GM19395 (cell line): ENCODE results near the gene AQP2.

Experiments
- ATAC-seq: cut with Tn5 transposase; IDR thresholded peaks from one replicate; pipeline ENCODE4 v1.9.1; 2021; ENCODE audit warnings: mild to moderate bottlenecking, moderate library complexity; ENCODE audit not compliant: unreplicated experiment

Gene AQP2

GRCh38 chr12:49920241-49920914 lies 30.2 kb upstream of the AQP2 start:
- ATAC-seq, result no peak

- no peak for ATAC-seq
Measured at GRCh38 chr12:49920915-49921286, 29.6 kb upstream of the AQP2 start.

GRCh38 chr12:49921299-49921698 lies 29.2 kb upstream of the AQP2 start:
- no peak for ATAC-seq

DNA sequence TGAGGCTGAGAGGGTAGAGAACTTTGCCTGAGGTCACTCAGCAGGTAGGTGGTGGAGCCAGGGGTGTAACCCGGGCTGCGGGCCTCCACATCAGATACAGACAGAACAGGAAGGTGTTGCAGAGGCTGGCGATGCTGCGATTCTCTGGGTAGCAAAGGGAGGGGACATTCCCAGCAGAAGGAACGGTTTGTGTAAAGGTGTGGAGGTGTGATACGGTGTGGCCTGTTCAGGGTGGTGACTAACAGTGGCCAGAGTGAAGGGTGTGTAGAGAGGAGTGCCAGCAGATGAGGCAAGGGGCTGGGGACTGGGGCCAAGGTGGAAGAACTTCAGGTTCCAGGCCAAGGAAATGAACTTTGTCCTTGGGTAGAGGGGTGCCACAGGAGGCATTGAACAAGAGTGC lies 28.6 kb upstream of the AQP2 start:
- no peak for ATAC-seq

- no peak for ATAC-seq
Measured at GRCh38 chr12:49922349-49923034, 28.0 kb upstream of the AQP2 start.

DNA sequence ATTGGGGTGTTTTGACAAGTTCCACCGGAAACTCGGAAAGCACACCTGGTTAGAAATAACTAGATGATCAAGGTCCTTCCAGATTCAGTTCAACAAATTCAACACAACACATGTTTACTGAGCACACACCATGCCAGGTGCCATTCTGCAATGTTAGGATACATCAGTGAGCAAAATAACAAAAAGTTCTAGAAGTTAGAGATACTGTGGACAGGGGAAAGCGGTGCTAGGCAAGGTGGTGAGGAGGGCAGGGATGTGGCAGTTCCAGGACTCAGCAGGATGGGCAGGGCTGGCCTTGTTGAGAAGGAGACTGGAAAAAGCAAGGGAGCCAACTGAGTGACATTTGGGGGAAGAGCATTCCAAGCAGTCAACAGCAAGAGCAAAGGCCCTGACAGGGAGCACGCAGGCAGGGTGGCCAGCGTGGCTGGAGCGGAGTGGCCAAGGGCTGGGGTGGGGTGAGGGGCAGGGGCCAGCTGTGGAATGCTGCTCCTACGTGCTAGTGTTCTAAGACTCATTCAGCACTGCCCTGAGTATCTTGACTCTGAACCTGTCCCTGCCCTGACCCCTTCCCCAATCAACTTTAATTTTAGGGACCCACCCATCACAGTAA lies 27.4 kb upstream of the AQP2 start:
- no peak for ATAC-seq

DNA sequence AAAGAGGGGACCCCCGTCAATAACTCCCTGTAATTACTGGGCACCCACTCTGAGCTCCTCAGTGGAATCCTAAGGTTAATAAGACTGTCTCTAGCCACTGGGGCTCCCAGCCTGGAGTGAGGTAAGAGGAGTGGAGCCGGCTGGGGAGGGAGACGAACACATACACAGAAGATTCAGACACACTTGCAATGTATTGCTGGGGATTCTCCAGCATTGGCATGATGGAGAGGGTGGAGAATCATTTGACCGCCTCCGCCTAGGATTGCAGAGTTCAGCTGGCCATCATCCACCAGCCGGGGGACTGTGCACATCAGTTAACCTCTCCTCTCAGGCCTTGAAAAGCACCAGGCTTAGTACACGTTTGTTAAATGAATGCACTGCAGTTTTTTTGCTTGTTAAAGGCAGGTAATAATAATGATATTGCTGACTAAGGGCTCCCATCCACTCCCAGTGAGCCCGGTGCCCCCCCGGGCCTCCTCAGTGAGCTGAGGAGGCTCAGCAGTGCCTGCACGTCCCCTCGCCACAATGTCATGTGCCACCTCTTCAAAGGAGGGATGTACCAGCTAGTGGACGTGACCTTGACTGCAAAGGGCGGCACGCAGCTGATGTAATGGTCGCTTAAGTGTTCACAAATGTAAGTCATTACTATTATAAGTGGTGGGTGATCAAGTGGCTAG lies 26.5 kb upstream of the AQP2 start:
- ATAC-seq, result no peak

- no peak for ATAC-seq
Measured at GRCh38 chr12:49924628-49925246, 25.8 kb upstream of the AQP2 start.

DNA sequence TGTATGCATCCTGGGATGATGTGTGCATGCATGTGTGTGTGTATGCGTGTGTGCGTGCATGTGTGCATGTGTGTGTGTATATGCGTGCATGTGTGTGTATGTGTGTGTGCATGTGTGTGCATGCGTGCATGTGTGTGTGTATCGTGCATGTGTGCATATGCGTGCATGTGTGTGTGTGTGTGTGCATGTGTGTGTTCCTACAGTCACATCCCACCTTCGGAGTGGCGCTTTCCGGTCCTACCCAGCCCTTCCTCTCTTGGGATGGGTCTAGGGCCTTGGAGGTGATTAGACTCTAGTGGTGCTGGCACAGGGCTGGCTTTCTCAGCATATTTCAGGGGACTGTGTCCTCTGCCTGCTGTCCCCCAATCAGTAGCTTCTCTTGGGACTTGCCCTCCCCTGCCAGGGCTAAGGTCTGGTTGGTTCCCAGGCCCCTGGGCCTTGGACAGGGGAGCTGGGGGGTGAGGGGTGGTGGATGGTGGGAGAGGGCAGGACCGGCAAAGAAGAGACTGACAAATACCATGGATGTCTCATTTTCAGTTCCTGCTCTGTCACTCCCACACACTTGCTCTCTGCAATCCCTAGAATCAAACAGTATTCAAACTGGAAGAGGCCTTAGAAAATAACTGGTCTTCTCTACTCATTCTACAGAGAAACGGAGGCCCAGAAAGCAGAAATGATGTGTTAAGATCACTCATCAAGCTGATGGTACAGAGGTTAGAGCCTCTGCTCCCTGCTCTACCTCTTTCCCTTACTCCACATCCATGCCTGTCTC lies 24.9 kb upstream of the AQP2 start:
- ATAC-seq, result no peak

DNA sequence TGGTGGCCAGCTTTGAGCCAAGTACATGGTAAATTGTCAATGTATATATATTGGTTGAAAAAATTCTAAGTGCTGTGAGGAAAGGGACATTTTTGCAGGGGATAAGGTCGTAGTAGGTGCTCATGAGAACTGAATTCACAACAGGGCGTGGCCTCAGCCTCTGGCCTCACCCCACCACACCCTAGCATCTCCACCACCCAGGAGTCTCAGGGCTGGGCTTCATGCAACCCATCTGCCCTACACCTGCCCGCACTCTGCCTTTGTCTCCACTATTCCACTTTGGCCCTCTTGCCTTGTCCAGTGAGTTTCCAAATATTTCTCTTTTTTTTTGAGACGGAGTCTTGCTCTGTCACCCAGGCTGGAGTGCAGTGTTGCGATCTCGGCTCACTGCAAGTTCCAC lies 22.1 kb upstream of the AQP2 start:
- ATAC-seq, result no peak

- ATAC-seq, result no peak
Measured at GRCh38 chr12:49929581-49929980, 21.0 kb upstream of the AQP2 start.

DNA sequence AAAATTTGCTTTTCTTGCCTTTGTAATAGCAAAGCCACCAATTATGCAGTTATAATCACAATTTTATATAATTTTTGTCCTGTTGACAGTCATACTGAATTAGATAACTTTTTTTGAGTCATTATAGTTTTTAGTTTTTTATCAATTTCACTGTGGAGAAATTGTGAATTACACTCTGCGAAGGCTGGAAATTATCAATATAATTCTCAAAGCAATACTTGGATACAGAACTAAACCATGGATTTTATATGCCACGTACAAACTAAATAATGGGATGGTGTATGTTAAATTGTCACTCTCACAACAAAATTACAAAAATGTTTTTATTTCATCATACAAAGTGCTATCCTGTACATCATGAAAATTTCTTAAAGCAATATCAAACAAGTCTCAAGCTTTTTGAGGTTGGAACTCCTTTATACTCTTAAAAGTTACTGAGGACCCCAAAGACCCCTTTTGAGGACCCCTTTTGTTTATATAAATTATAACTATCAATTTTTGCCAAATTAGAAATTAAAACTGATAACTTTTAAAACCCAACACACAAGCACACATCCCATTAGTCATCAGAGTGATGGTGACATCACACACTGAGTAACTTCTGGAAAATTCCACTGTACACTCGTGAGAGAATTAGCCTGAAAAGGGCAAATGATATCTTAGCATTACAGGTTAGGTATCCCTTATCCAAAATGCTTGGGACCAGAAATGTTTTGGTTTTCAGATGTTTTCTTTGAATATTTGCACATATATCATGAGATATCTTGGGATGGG lies 19.8 kb upstream of the AQP2 start:
- ATAC-seq, result no peak

DNA sequence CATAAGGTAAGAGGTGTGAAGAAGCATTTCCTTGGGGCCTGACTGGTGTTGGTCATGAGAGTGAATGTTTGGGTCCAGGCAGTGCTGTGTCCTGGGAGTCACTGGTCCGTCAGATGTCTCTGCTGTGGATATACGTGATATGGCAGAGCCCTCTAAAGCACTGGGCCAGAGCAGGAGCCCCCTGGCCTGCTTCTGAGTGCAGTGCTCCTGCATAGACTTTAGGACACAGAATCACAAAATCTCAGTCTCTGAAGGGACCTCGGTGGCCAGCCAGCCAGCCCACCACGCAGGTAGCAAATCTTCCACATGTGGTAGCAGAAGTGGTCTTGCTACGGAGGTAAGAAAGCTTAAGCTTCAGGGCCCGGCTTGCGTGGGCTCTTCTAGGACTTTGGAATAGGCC lies 18.5 kb upstream of the AQP2 start:
- ATAC-seq, result no peak

DNA sequence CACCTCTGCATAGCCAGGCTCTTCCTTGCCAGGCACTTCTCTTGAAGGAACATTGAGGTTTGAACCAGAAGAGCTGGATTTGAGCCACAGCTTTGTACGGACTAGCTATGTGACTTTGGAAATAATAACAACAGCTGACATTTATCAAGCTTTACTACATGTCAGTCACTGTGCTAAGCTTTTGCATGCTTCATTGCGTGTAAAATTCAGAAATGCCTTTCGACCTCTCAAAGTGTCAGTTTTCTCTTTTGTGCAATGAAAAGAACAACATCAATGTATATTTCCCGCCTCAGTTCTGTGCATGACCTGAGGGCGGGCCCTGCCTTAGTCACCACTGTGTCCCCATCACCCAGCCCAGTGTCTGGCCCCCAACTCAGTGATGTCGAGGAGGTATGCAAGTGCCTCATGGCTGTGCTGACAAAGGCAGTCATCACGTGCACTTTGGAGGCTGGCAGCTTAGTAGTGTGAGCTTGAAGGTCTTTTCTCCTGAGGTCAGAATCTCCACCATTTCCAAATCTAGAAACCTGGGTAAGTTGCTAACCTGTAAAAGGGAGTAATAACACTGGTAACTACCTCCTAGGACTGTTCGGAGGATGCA lies 17.9 kb upstream of the AQP2 start:
- no peak for ATAC-seq

- ATAC-seq, result no peak
Measured at GRCh38 chr12:49933796-49934195, 16.7 kb upstream of the AQP2 start.

GRCh38 chr12:49934505-49934904 lies 16.0 kb upstream of the AQP2 start:
- ATAC-seq, result no peak

GRCh38 chr12:49936925-49937324 lies 13.6 kb upstream of the AQP2 start:
- ATAC-seq, result no peak

- no peak for ATAC-seq
Measured at GRCh38 chr12:49937639-49938300, 12.8 kb upstream of the AQP2 start.

GRCh38 chr12:49939307-49939706 lies 11.2 kb upstream of the AQP2 start:
- ATAC-seq, result no peak
